Prostate gland (tissue), 2 donors: ENCODE data around the gene ID3.

Experiments used
- POLR2A ChIP-seq: fragments of 450-650 bp; IDR thresholded peaks from one replicate; pipeline ENCODE4 v1.6.1; 2016; ENCODE audit warnings: antibody characterized with exemption, mild to moderate bottlenecking
- POLR2AphosphoS5 ChIP-seq: sonication (generic); formaldehyde crosslinking; IDR thresholded peaks from one replicate; pipeline ENCODE4 v1.6.1; 2017; ENCODE audit warnings: antibody characterized with exemption
- TF ChIP-seq, protein P1 (sequence below), 4 experiments: fragments of 200-600 bp in 2 of 4; fragments of 450-650 bp in 2 of 4; sonication (generic) in 2 of 4; IDR thresholded peaks; 1 replicate in 3 of 4; 2 replicates in 1 of 4; pipeline ENCODE4 v1.5.1; 2016 to 2019; ENCODE audit warnings: antibody characterized with exemption in 4 of 4, mild to moderate bottlenecking in 2 of 4, moderate library complexity in 2 of 4

DNA sequence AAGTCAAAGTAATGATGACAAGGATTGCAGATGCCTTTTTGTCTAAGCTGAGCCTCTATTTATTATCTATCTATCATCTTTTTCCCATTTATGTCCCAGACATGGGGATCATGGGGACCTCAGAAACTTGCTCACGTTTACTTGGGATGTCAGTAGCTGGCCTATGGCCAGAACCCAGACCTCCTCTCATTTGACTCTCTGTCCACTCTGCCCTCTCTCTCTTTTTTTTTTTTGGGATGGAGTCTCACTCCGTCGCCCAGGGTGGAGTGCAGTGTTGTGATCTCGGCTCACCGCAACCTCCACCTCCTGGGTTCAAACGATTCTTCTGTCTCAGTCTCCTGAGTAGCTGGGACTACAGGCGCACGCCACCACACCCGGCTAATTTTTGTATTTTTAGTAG is 3.7 kb upstream of the ID3 start:
- TF ChIP-seq, protein P1, sequence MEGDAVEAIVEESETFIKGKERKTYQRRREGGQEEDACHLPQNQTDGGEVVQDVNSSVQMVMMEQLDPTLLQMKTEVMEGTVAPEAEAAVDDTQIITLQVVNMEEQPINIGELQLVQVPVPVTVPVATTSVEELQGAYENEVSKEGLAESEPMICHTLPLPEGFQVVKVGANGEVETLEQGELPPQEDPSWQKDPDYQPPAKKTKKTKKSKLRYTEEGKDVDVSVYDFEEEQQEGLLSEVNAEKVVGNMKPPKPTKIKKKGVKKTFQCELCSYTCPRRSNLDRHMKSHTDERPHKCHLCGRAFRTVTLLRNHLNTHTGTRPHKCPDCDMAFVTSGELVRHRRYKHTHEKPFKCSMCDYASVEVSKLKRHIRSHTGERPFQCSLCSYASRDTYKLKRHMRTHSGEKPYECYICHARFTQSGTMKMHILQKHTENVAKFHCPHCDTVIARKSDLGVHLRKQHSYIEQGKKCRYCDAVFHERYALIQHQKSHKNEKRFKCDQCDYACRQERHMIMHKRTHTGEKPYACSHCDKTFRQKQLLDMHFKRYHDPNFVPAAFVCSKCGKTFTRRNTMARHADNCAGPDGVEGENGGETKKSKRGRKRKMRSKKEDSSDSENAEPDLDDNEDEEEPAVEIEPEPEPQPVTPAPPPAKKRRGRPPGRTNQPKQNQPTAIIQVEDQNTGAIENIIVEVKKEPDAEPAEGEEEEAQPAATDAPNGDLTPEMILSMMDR (IDR thresholded peaks at IDR 0.05) = no peak
- TF ChIP-seq POLR2A (no peak), POLR2AphosphoS5 (no peak)
